ENCODE measurements around the gene CCBE1.

Gene CCBE1

GRCh38 chr18:59627414-59627813, 69.8 kb downstream of the CCBE1 start:
- Histone ChIP-seq H2AFZ (ENCODE audit: low read depth, low read length) (no peak overlapping the region), H3K27ac (ENCODE audit: low read length, poor library complexity, severe bottlenecking) (no peak overlapping the region), H3K79me1 (replicated peaks; ENCODE audit: low read length, poor library complexity, severe bottlenecking) (no peaks in the 10 kb centered on the region), H2BK120ac (ENCODE audit: low read depth, low read length) (no peak overlapping the region), H3K9ac (ENCODE audit: low read length) (no peak overlapping the region), H3K4me2 (ENCODE audit: low read length, poor library complexity, severe bottlenecking) (no peak overlapping the region), H3K18ac (ENCODE audit: low read depth in 1 of 2, low read length in 2 of 2) (no peak overlapping the region), H3K23ac (ENCODE audit: low read length in 2 of 2) (no peak overlapping the region), H2BK5ac (ENCODE audit: low read depth, low read length, poor library complexity, severe bottlenecking) (no peak overlapping the region), H2BK15ac (ENCODE audit: low read depth, poor library complexity, severe bottlenecking) (no peak overlapping the region), H3K27me3 (ENCODE audit: control insufficient read depth in 1 of 2, insufficient read depth in 1 of 2, low read length in 2 of 2) (peaks cover 0 to 7% of the 10 kb centered on the region in 2 experiments), H3K14ac (ENCODE audit: low read length in 2 of 2) (no peak overlapping the region), H3K36me3 (ENCODE audit: control insufficient read depth in 1 of 2, insufficient read depth in 2 of 2, low read depth in 1 of 2, low read length in 2 of 2) (no peaks in the 10 kb centered on the region), H3K9me3 (ENCODE audit: control insufficient read depth, low read length) (peaks cover 5% of the 10 kb centered on the region), H4K8ac (ENCODE audit: low read length) (no peak overlapping the region), H3K4me1 (ENCODE audit: control insufficient read depth, insufficient read depth, low read depth, low read length) (no peaks in the 10 kb centered on the region), H2BK12ac (ENCODE audit: low read length in 2 of 2) (no peak overlapping the region), H3K4me3 (ENCODE audit: insufficient read depth in 1 of 2, low read depth in 1 of 2, low read length in 2 of 2) (no peak overlapping the region), H2AK5ac (ENCODE audit: low read length, severe bottlenecking) (no peak overlapping the region), H3K4ac (ENCODE audit: low read depth in 1 of 2, low read length in 2 of 2) (no peak overlapping the region), H4K91ac (ENCODE audit: low read length) (no peak overlapping the region)
- 95% methylated on average over 5 of the region's 5 CpGs for WGBS
- no peak for DNase-seq

GRCh38 chr18:59624369-59624765, 72.9 kb downstream of the CCBE1 start:
- H3K23ac ChIP-seq (ENCODE audit: low read length in 2 of 2) = no peak overlapping the region

DNA sequence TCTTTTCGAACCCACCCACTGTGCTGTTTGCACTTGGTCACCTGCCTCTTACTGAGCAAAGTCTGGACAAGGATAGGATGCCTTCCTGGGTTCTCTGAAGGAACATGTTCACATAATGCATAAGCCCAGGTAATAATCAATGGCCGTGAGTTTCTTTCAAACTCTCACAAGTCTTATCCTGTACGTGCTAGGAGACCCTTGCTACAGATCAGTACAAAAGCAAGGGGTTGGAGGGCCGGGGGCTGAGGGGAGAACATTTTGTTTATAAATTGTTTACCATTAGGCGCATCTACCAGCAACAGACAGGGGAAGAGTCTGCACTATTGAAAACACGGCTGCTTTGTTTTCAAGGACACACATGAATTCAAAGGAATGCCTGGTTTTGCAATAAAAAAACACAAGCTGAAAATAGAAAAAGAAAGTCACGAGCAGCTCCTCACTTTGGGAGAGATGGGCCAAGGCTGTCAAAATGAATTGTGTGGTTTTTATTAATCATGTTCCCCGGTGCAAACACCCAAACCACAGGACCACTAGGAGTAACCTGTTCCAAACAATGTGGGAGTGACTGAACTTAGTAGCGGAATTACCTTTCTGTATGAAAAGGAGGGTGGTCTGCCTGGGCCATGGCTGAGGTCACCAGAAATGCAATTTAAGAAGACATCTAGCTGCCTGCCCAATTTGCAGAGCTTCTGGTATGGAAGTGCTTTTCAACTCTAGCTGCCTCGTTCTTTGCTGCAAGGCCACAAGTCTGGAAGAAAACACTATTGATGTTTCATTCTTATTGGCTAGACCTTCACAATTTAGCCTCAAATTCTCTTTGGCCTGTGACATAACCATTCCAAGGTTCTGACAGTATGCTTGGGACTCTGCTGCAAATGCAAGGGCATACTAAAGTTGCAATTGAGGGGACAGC, 73.5 kb downstream of the CCBE1 start:
- no peak overlapping the region for H4K8ac ChIP-seq (ENCODE audit: low read length)
- no peak overlapping the region for H2BK5ac ChIP-seq (ENCODE audit: low read depth, low read length, poor library complexity, severe bottlenecking)
- no peak overlapping the region for H2BK12ac ChIP-seq (ENCODE audit: low read length in 2 of 2)
- H3K27me3 ChIP-seq (ENCODE audit: control insufficient read depth in 1 of 2, insufficient read depth in 1 of 2, low read length in 2 of 2) = no peaks in the 10 kb centered on the region
- 75% methylated on average over 10 of the region's 10 CpGs for WGBS
- H2BK120ac ChIP-seq (ENCODE audit: low read depth, low read length) = no peak overlapping the region
- H3K79me1 ChIP-seq (replicated peaks; ENCODE audit: low read length, poor library complexity, severe bottlenecking) = no peaks in the 10 kb centered on the region
- H3K4me2 ChIP-seq (ENCODE audit: low read length, poor library complexity, severe bottlenecking) = no peak overlapping the region
- no peaks in the 10 kb centered on the region for H3K4me1 ChIP-seq (ENCODE audit: control insufficient read depth, insufficient read depth, low read depth, low read length)
- H2AK5ac ChIP-seq (ENCODE audit: low read length, severe bottlenecking) = no peak overlapping the region
- DNase-seq = peak; percentile 6
- H3K9me3 ChIP-seq (ENCODE audit: control insufficient read depth, low read length) = no peaks in the 10 kb centered on the region
- no peak overlapping the region for H3K23ac ChIP-seq (ENCODE audit: low read length in 2 of 2)
- H3K9ac ChIP-seq (ENCODE audit: low read length) = peak overlapping the region; percentile 63
- H3K14ac ChIP-seq (ENCODE audit: low read length in 2 of 2) = no peak overlapping the region
- no peaks in the 10 kb centered on the region for H3K36me3 ChIP-seq (ENCODE audit: control insufficient read depth in 1 of 2, insufficient read depth in 2 of 2, low read depth in 1 of 2, low read length in 2 of 2)
- no peak overlapping the region for H4K91ac ChIP-seq (ENCODE audit: low read length)
- H2BK15ac ChIP-seq (ENCODE audit: low read depth, poor library complexity, severe bottlenecking) = no peak overlapping the region
- no peak overlapping the region for H3K4ac ChIP-seq (ENCODE audit: low read depth in 1 of 2, low read length in 2 of 2)
- peak overlapping the region in 1 of 2 experiments; percentile 54 for H3K4me3 ChIP-seq (ENCODE audit: insufficient read depth in 1 of 2, low read depth in 1 of 2, low read length in 2 of 2)
- H3K27ac ChIP-seq (ENCODE audit: low read length, poor library complexity, severe bottlenecking) = no peak overlapping the region
- H3K18ac ChIP-seq (ENCODE audit: low read depth in 1 of 2, low read length in 2 of 2) = no peak overlapping the region
- H2AFZ ChIP-seq (ENCODE audit: low read depth, low read length) = no peak overlapping the region

More at GRCh38 chr18:59624369-59624765, 72.9 kb downstream of the CCBE1 start:
- no peak overlapping the region for H2BK12ac ChIP-seq (ENCODE audit: low read length in 2 of 2)
- no peaks in the 10 kb centered on the region for H3K79me1 ChIP-seq (replicated peaks; ENCODE audit: low read length, poor library complexity, severe bottlenecking)
- no peaks in the 10 kb centered on the region for H3K9me3 ChIP-seq (ENCODE audit: control insufficient read depth, low read length)
- no peak for DNase-seq
- H3K4ac ChIP-seq (ENCODE audit: low read depth in 1 of 2, low read length in 2 of 2) = no peak overlapping the region
- no peak overlapping the region for H4K8ac ChIP-seq (ENCODE audit: low read length)
- H3K14ac ChIP-seq (ENCODE audit: low read length in 2 of 2) = no peak overlapping the region
- H2BK5ac ChIP-seq (ENCODE audit: low read depth, low read length, poor library complexity, severe bottlenecking) = no peak overlapping the region
- no peak overlapping the region for H2BK120ac ChIP-seq (ENCODE audit: low read depth, low read length)
- no peak overlapping the region for H2AK5ac ChIP-seq (ENCODE audit: low read length, severe bottlenecking)
- H3K4me3 ChIP-seq (ENCODE audit: insufficient read depth in 1 of 2, low read depth in 1 of 2, low read length in 2 of 2) = peak overlapping the region in 1 of 2 experiments; percentile 54
- H2AFZ ChIP-seq (ENCODE audit: low read depth, low read length) = no peak overlapping the region
- no peaks in the 10 kb centered on the region for H3K27me3 ChIP-seq (ENCODE audit: control insufficient read depth in 1 of 2, insufficient read depth in 1 of 2, low read length in 2 of 2)
- 94% methylated on average over 2 of the region's 2 CpGs for WGBS
- no peak overlapping the region for H3K18ac ChIP-seq (ENCODE audit: low read depth in 1 of 2, low read length in 2 of 2)
- peak overlapping the region; percentile 63 for H3K9ac ChIP-seq (ENCODE audit: low read length)
- H3K4me1 ChIP-seq (ENCODE audit: control insufficient read depth, insufficient read depth, low read depth, low read length) = no peaks in the 10 kb centered on the region
- H3K4me2 ChIP-seq (ENCODE audit: low read length, poor library complexity, severe bottlenecking) = no peak overlapping the region
- no peaks in the 10 kb centered on the region for H3K36me3 ChIP-seq (ENCODE audit: control insufficient read depth in 1 of 2, insufficient read depth in 2 of 2, low read depth in 1 of 2, low read length in 2 of 2)
- no peak overlapping the region for H2BK15ac ChIP-seq (ENCODE audit: low read depth, poor library complexity, severe bottlenecking)
- no peak overlapping the region for H4K91ac ChIP-seq (ENCODE audit: low read length)
- no peak overlapping the region for H3K27ac ChIP-seq (ENCODE audit: low read length, poor library complexity, severe bottlenecking)

DNA sequence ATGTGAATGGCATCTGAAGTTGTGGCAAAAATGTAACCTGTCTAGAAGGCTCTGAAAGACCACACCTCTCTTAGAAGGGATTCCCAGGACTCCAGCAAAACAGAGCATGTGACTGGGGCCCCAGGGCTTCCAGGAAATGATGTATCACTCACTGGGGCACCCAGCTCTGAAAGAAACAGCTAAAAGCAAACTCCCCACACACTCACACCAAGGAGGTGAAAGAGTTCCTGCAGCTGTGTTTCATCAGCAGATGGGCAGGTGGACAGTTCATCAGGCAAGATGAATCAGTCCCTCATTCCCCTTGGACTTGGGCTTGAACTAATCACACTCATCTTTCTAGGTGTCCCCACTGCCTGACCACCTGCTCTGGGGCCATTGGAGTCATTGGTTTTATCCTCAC, 76.2 kb downstream of the CCBE1 start:
- H3K4me3 ChIP-seq (ENCODE audit: insufficient read depth in 1 of 2, low read depth in 1 of 2, low read length in 2 of 2) = no peak overlapping the region
- H3K4me1 ChIP-seq (ENCODE audit: control insufficient read depth, insufficient read depth, low read depth, low read length) = no peaks in the 10 kb centered on the region
- no peaks in the 10 kb centered on the region for H3K36me3 ChIP-seq (ENCODE audit: control insufficient read depth in 1 of 2, insufficient read depth in 2 of 2, low read depth in 1 of 2, low read length in 2 of 2)
- peaks cover 0 to 11% of the 10 kb centered on the region in 2 experiments for H3K27me3 ChIP-seq (ENCODE audit: control insufficient read depth in 1 of 2, insufficient read depth in 1 of 2, low read length in 2 of 2)
- H2BK120ac ChIP-seq (ENCODE audit: low read depth, low read length) = no peak overlapping the region
- no peak overlapping the region for H3K23ac ChIP-seq (ENCODE audit: low read length in 2 of 2)
- no peak overlapping the region for H4K8ac ChIP-seq (ENCODE audit: low read length)
- H2AFZ ChIP-seq (ENCODE audit: low read depth, low read length) = no peak overlapping the region
- no peak overlapping the region for H2AK5ac ChIP-seq (ENCODE audit: low read length, severe bottlenecking)
- no peak overlapping the region for H3K18ac ChIP-seq (ENCODE audit: low read depth in 1 of 2, low read length in 2 of 2)
- no peak overlapping the region for H3K4me2 ChIP-seq (ENCODE audit: low read length, poor library complexity, severe bottlenecking)
- H2BK5ac ChIP-seq (ENCODE audit: low read depth, low read length, poor library complexity, severe bottlenecking) = no peak overlapping the region
- no peak for DNase-seq
- no peaks in the 10 kb centered on the region for H3K9me3 ChIP-seq (ENCODE audit: control insufficient read depth, low read length)
- H3K9ac ChIP-seq (ENCODE audit: low read length) = no peak overlapping the region
- no peaks in the 10 kb centered on the region for H3K79me1 ChIP-seq (replicated peaks; ENCODE audit: low read length, poor library complexity, severe bottlenecking)
- H2BK12ac ChIP-seq (ENCODE audit: low read length in 2 of 2) = no peak overlapping the region
- H3K27ac ChIP-seq (ENCODE audit: low read length, poor library complexity, severe bottlenecking) = no peak overlapping the region
- H2BK15ac ChIP-seq (ENCODE audit: low read depth, poor library complexity, severe bottlenecking) = no peak overlapping the region
- H3K14ac ChIP-seq (ENCODE audit: low read length in 2 of 2) = no peak overlapping the region
- no peak overlapping the region for H3K4ac ChIP-seq (ENCODE audit: low read depth in 1 of 2, low read length in 2 of 2)
- no peak overlapping the region for H4K91ac ChIP-seq (ENCODE audit: low read length)

All from mesenchymal stem cell (in vitro differentiated cells and primary cell).